Hematopoietic multipotent progenitor cell treated with erythropoietin and hydrocortisone succinate and interleukin-3 and kit ligand, for 4 days (in vitro differentiated cells): ENCODE measurements around the gene CTBP1.

ENCODE experiments used
- DNase-seq: peaks from one replicate; pipeline ENCODE4 v3.0.0-alpha.2; 2015

The CTBP1 gene

GRCh38 chr4:1279253-1279652 is 30.3 kb upstream of the CTBP1 start:
- no peak for DNase-seq

- peak; percentile 37 for DNase-seq
Measured at GRCh38 chr4:1277667-1278665, 29.0 kb upstream of the CTBP1 start.

GRCh38 chr4:1276984-1277383 is 28.1 kb upstream of the CTBP1 start:
- no peak for DNase-seq

GRCh38 chr4:1274871-1275270 is 25.9 kb upstream of the CTBP1 start:
- DNase-seq, result no peak

- peak; percentile 41 for DNase-seq
Measured at GRCh38 chr4:1271686-1272085, 22.8 kb upstream of the CTBP1 start.

GRCh38 chr4:1269209-1269608 is 20.3 kb upstream of the CTBP1 start:
- DNase-seq, result no peak

GRCh38 chr4:1266881-1267763 is 18.2 kb upstream of the CTBP1 start:
- DNase-seq, result no peak

GRCh38 chr4:1265351-1265750 is 16.4 kb upstream of the CTBP1 start:
- DNase-seq, result no peak

GRCh38 chr4:1264942-1265341 is 16.0 kb upstream of the CTBP1 start:
- DNase-seq, result no peak

GRCh38 chr4:1261107-1261928 is 12.4 kb upstream of the CTBP1 start:
- no peak for DNase-seq

- no peak for DNase-seq
Measured at GRCh38 chr4:1260418-1261106, 11.6 kb upstream of the CTBP1 start.

GRCh38 chr4:1259966-1260365 is 11.0 kb upstream of the CTBP1 start:
- no peak for DNase-seq

- DNase-seq, result no peak
Measured at GRCh38 chr4:1258457-1258856, 9.5 kb upstream of the CTBP1 start.

GRCh38 chr4:1255699-1256098 is 6.8 kb upstream of the CTBP1 start:
- DNase-seq, result no peak

GRCh38 chr4:1255151-1255550 is 6.2 kb upstream of the CTBP1 start:
- DNase-seq, result no peak

- DNase-seq, result no peak
Measured at GRCh38 chr4:1253831-1254230, 4.9 kb upstream of the CTBP1 start.

- DNase-seq, result no peak
Measured at GRCh38 chr4:1252928-1253492, 4.1 kb upstream of the CTBP1 start.

GRCh38 chr4:1251773-1252066 is 2.8 kb upstream of the CTBP1 start:
- DNase-seq, result no peak

GRCh38 chr4:1250921-1251772 is 2.2 kb upstream of the CTBP1 start:
- no peak for DNase-seq

GRCh38 chr4:1250527-1250812 is 1.5 kb upstream of the CTBP1 start:
- no peak for DNase-seq
